ENCODE results near the gene MYO3A.
"Not testable (repeated sequence)": the region's sequence is repeated elsewhere in the genome, so short reads cannot be mapped to it uniquely, and the experiment has no call there.

MYO3A gene

DNA sequence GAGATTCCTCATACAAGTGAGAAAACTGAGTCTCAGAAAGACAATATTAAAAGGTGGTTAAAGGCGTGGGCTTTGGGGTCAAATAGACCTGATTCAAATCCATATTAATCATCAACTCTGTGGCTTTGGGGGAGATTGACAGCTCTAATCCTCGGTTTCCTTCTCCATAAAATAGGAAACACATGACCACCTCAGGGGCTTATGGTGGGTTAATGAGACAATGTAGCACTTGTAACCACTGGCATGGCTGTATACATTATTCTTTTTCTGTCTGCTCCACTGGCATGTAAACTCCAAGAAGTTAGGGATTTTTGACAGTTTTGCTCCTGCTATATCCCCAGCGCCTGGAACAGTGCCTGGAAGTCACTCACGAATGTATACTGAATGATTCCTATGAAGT lies 161.8 kb downstream of the MYO3A start:
- H2AFZ ChIP-seq: no peak overlapping the region
- TF ChIP-seq, protein P1, sequence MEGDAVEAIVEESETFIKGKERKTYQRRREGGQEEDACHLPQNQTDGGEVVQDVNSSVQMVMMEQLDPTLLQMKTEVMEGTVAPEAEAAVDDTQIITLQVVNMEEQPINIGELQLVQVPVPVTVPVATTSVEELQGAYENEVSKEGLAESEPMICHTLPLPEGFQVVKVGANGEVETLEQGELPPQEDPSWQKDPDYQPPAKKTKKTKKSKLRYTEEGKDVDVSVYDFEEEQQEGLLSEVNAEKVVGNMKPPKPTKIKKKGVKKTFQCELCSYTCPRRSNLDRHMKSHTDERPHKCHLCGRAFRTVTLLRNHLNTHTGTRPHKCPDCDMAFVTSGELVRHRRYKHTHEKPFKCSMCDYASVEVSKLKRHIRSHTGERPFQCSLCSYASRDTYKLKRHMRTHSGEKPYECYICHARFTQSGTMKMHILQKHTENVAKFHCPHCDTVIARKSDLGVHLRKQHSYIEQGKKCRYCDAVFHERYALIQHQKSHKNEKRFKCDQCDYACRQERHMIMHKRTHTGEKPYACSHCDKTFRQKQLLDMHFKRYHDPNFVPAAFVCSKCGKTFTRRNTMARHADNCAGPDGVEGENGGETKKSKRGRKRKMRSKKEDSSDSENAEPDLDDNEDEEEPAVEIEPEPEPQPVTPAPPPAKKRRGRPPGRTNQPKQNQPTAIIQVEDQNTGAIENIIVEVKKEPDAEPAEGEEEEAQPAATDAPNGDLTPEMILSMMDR (IDR thresholded peaks at IDR 0.05): no peak
- H3K4me2 ChIP-seq (ENCODE audit: low read length): no peak overlapping the region
- no peak overlapping the region for H3K27ac ChIP-seq
- no peak overlapping the region for H3K4me3 ChIP-seq (ENCODE audit: low read depth, low read length)
- no peaks in the 10 kb centered on the region for H3K4me1 ChIP-seq
- no peaks in the 10 kb centered on the region for H3K27me3 ChIP-seq (ENCODE audit: control insufficient read depth, insufficient read depth, low read length)
- no peaks in the 10 kb centered on the region for H3K79me2 ChIP-seq
- H3K9me3 ChIP-seq (ENCODE audit: control insufficient read depth, low read length): no peaks in the 10 kb centered on the region
- H3K36me3 ChIP-seq (ENCODE audit: control insufficient read depth, insufficient read depth, low read length): no peaks in the 10 kb centered on the region
- H3K9ac ChIP-seq: no peak overlapping the region

DNA sequence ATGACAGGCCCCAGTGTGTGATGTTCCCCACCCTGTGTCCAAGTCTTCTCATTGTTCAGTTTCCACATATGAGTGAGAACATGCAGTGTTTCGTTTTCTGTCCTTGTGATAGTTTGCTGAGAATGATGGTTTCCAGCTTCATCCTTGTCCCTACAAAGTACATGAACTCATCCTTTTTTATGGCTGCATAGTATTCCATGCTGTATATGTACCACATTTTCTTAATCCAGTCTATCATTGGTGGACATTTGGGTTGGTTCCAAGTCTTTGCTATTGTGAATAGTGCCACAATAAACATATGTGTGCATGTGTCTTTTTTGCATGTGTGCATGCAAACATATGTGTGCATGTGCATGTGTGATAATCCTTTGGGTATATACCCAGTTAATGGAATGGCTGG lies 163.5 kb downstream of the MYO3A start:
- H3K27ac ChIP-seq; H3K9ac ChIP-seq; H3K4me2 ChIP-seq (ENCODE audit: low read length); H3K36me3 ChIP-seq (ENCODE audit: control insufficient read depth, insufficient read depth, low read length); H3K9me3 ChIP-seq (ENCODE audit: control insufficient read depth, low read length); H3K27me3 ChIP-seq (ENCODE audit: control insufficient read depth, insufficient read depth, low read length); H3K79me2 ChIP-seq; H2AFZ ChIP-seq; H3K4me1 ChIP-seq; H3K4me3 ChIP-seq (ENCODE audit: low read depth, low read length): not testable (repeated sequence)

DNA sequence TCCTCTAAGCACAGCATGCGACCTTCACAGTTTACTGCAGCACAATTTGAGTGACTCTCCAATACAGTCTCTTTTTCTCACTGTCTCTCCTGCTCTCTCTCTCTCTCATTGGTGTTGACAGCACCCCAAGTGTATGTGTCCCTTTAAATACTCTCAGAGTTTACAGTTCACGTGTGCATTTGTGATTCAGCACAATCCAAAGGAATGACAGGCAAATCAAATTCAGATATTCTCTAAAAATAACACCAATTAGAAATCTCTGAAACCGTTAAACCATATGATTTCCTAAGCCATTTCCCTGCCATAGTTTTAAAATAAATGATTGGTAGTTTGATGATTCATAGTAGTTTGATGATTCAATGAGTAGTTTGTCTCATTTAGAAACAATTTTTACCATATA lies 178.5 kb downstream of the MYO3A start:
- H2AFZ ChIP-seq: no peak overlapping the region
- H3K27ac ChIP-seq: no peak overlapping the region
- H3K9me3 ChIP-seq (ENCODE audit: control insufficient read depth, low read length): no peaks in the 10 kb centered on the region
- H3K9ac ChIP-seq: no peak overlapping the region
- no peaks in the 10 kb centered on the region for H3K27me3 ChIP-seq (ENCODE audit: control insufficient read depth, insufficient read depth, low read length)
- H3K4me3 ChIP-seq (ENCODE audit: low read depth, low read length): no peak overlapping the region
- no peak overlapping the region for H3K4me2 ChIP-seq (ENCODE audit: low read length)
- no peaks in the 10 kb centered on the region for H3K79me2 ChIP-seq
- TF ChIP-seq, protein P1 (IDR thresholded peaks at IDR 0.05): no peak
- no peaks in the 10 kb centered on the region for H3K36me3 ChIP-seq (ENCODE audit: control insufficient read depth, insufficient read depth, low read length)
- no peaks in the 10 kb centered on the region for H3K4me1 ChIP-seq

DNA sequence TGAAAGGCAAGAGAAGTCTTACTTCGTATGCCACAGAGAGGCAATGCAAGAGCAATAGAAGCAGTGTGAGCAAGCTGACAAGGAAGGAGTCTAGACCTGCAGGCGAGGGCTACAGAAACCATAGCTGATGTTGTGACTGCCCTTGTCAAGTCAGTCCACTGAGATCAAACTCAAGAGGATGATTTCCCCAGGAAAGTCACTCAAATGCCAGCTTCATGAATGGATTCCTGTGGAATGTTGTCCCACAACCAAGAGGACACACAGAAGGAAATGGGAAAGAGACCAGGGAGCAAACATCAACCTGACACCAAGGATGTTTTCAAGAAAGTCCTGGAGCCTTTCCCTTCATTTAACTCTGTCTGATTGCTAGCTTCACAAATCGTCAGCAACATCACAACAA lies 204.6 kb downstream of the MYO3A start:
- H3K4me1 ChIP-seq: no peaks in the 10 kb centered on the region
- H3K9me3 ChIP-seq (ENCODE audit: control insufficient read depth, low read length): no peaks in the 10 kb centered on the region
- H3K79me2 ChIP-seq: no peaks in the 10 kb centered on the region
- no peak overlapping the region for H3K27ac ChIP-seq
- no peak overlapping the region for H2AFZ ChIP-seq
- H3K9ac ChIP-seq: no peak overlapping the region
- no peaks in the 10 kb centered on the region for H3K27me3 ChIP-seq (ENCODE audit: control insufficient read depth, insufficient read depth, low read length)
- no peak overlapping the region for H3K4me2 ChIP-seq (ENCODE audit: low read length)
- H3K4me3 ChIP-seq (ENCODE audit: low read depth, low read length): no peak overlapping the region
- H3K36me3 ChIP-seq (ENCODE audit: control insufficient read depth, insufficient read depth, low read length): no peaks in the 10 kb centered on the region
- TF ChIP-seq, protein P1 (IDR thresholded peaks at IDR 0.05): no peak

DNA sequence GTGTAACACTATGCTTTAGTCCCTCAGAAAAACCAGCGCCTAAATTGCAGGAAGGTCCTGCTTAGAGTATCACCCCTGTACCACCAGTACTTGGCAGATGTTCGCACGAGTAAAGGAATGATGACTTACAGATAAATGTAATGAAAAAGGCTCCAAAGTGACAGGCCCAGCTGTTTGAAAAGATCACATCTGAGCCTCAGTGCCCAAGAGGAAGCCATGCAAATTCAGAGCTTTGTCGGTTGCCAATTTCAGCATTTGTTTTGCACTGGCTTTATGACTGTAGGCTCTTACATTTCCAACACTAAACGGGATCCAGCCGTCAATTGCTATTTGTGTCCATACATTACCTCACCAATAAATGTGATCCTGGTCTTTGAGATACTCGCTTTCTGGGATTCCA lies 222.0 kb downstream of the MYO3A start:
- no peaks in the 10 kb centered on the region for H3K79me2 ChIP-seq
- H3K9me3 ChIP-seq (ENCODE audit: control insufficient read depth, low read length): no peaks in the 10 kb centered on the region
- no peak overlapping the region for H3K4me3 ChIP-seq (ENCODE audit: low read depth, low read length)
- no peaks in the 10 kb centered on the region for H3K36me3 ChIP-seq (ENCODE audit: control insufficient read depth, insufficient read depth, low read length)
- no peak overlapping the region for H3K27ac ChIP-seq
- H2AFZ ChIP-seq: no peak overlapping the region
- no peaks in the 10 kb centered on the region for H3K27me3 ChIP-seq (ENCODE audit: control insufficient read depth, insufficient read depth, low read length)
- no peak overlapping the region for H3K9ac ChIP-seq
- H3K4me1 ChIP-seq: no peaks in the 10 kb centered on the region
- no peak overlapping the region for H3K4me2 ChIP-seq (ENCODE audit: low read length)
- TF ChIP-seq, protein P1 (IDR thresholded peaks at IDR 0.05): no peak

Data from parathyroid adenoma (tissue), 2 donors.